Large intestine (tissue), 3 donors: Measurements from ENCODE around the gene ARL15. TPM values are rescaled to one million over a fixed set of nuclear protein-coding genes. Genes with fewer than 3 reads are reported as not detected.

Source experiments
- DNase-seq, 2 donors: peaks; one replicate each; pipeline versions ENCODE4 v3.0.0 to v3.0.0-alpha.2; 2013
- H3K27ac ChIP-seq: one replicate; pipeline ENCODE4 v1.5.1; 2013; ENCODE audit warnings: low read length
- H3K27me3 ChIP-seq: 2 replicates; pipeline ENCODE4 v1.6.1; 2013; ENCODE audit warnings: low read length; ENCODE audit not compliant: control insufficient read depth, insufficient read depth
- H3K36me3 ChIP-seq: 2 replicates; pipeline ENCODE4 v1.6.1; 2013; ENCODE audit warnings: low read length; ENCODE audit not compliant: control insufficient read depth, insufficient read depth
- H3K4me1 ChIP-seq: one replicate; pipeline ENCODE4 v1.6.1; 2013; ENCODE audit warnings: low read length; ENCODE audit not compliant: control insufficient read depth, insufficient read depth
- H3K4me3 ChIP-seq: one replicate; pipeline ENCODE4 v1.5.1; 2013; ENCODE audit warnings: low read length
- H3K9me3 ChIP-seq: one replicate; pipeline ENCODE4 v1.6.1; 2013; ENCODE audit warnings: mild to moderate bottlenecking, low read depth, low read length, moderate library complexity; ENCODE audit not compliant: control insufficient read depth
- WGBS: methylation state at CpG from one replicate; pipeline ENCODE4 v1.1.5; 2013; ENCODE audit warnings: low lambda C conversion rate; ENCODE audit not compliant: insufficient coverage; 5-methylcytosine and 5-hydroxymethylcytosine counted together
- polyA plus RNA-seq: library from polyadenylated mRNA; unstranded; fragments of 120-200 nt; gene quantifications from one replicate; pipeline ENCODE4 v1.2.1, GENCODE V29; 2013

Gene ARL15
- polyA plus RNA-seq, 1 donor: 41.5 TPM

GRCh38 chr5:54211912-54212311 lies 98.5 kb downstream of the ARL15 start:
- DNase-seq: no peak
- H3K9me3 ChIP-seq: no peaks in the 10 kb centered on the region
- H3K27ac ChIP-seq: no peak overlapping the region
- no peak overlapping the region for H3K4me3 ChIP-seq
- WGBS: no CpG with 5 or more reads among the region's 3 CpGs
- no peaks in the 10 kb centered on the region for H3K36me3 ChIP-seq
- no peaks in the 10 kb centered on the region for H3K4me1 ChIP-seq
- H3K27me3 ChIP-seq: no peaks in the 10 kb centered on the region

- H3K9me3 ChIP-seq: no peaks in the 10 kb centered on the region
- WGBS: no CpG with 5 or more reads among the region's 1 CpG
- no peak overlapping the region for H3K27ac ChIP-seq
- no peaks in the 10 kb centered on the region for H3K4me1 ChIP-seq
- DNase-seq: no peak
- H3K36me3 ChIP-seq: no peaks in the 10 kb centered on the region
- no peak overlapping the region for H3K4me3 ChIP-seq
- H3K27me3 ChIP-seq: no peaks in the 10 kb centered on the region
Observed at GRCh38 chr5:54207566-54207965, 102.8 kb downstream of the ARL15 start.

GRCh38 chr5:54206580-54207229 lies 103.7 kb downstream of the ARL15 start:
- Histone ChIP-seq H3K4me1 (no peaks in the 10 kb centered on the region), H3K27ac (no peak overlapping the region), H3K36me3 (no peaks in the 10 kb centered on the region), H3K4me3 (no peak overlapping the region), H3K9me3 (no peaks in the 10 kb centered on the region), H3K27me3 (no peaks in the 10 kb centered on the region)
- no peak for DNase-seq
- 83% methylated on average over 2 of the region's 7 CpGs for WGBS

GRCh38 chr5:54205918-54206317 lies 104.5 kb downstream of the ARL15 start:
- no CpG with 5 or more reads among the region's 1 CpG for WGBS
- Histone ChIP-seq H3K4me1 (no peaks in the 10 kb centered on the region), H3K27ac (no peak overlapping the region), H3K9me3 (no peaks in the 10 kb centered on the region), H3K4me3 (no peak overlapping the region), H3K36me3 (no peaks in the 10 kb centered on the region), H3K27me3 (no peaks in the 10 kb centered on the region)
- DNase-seq: no peak

GRCh38 chr5:54205453-54205852 lies 104.9 kb downstream of the ARL15 start:
- WGBS: no CpG with 5 or more reads among the region's 4 CpGs
- Histone ChIP-seq H3K27ac (no peak overlapping the region), H3K4me1 (no peaks in the 10 kb centered on the region), H3K36me3 (no peaks in the 10 kb centered on the region), H3K9me3 (no peaks in the 10 kb centered on the region), H3K27me3 (no peaks in the 10 kb centered on the region), H3K4me3 (no peak overlapping the region)
- no peak for DNase-seq

GRCh38 chr5:54197018-54197417 lies 113.4 kb downstream of the ARL15 start:
- no peak for DNase-seq
- H3K36me3 ChIP-seq: no peaks in the 10 kb centered on the region
- no peaks in the 10 kb centered on the region for H3K4me1 ChIP-seq
- H3K27me3 ChIP-seq: no peaks in the 10 kb centered on the region
- H3K9me3 ChIP-seq: no peaks in the 10 kb centered on the region
- H3K27ac ChIP-seq: no peak overlapping the region
- no peak overlapping the region for H3K4me3 ChIP-seq

GRCh38 chr5:54195701-54196100 lies 114.7 kb downstream of the ARL15 start:
- no peaks in the 10 kb centered on the region for H3K27me3 ChIP-seq
- no peaks in the 10 kb centered on the region for H3K4me1 ChIP-seq
- DNase-seq: no peak
- no peak overlapping the region for H3K4me3 ChIP-seq
- H3K36me3 ChIP-seq: no peaks in the 10 kb centered on the region
- H3K27ac ChIP-seq: no peak overlapping the region
- H3K9me3 ChIP-seq: no peaks in the 10 kb centered on the region

GRCh38 chr5:54194318-54194717 lies 116.1 kb downstream of the ARL15 start:
- no peaks in the 10 kb centered on the region for H3K4me1 ChIP-seq
- no peaks in the 10 kb centered on the region for H3K36me3 ChIP-seq
- H3K9me3 ChIP-seq: no peaks in the 10 kb centered on the region
- no peak overlapping the region for H3K4me3 ChIP-seq
- no peak overlapping the region for H3K27ac ChIP-seq
- 100% methylated on average over 1 of the region's 2 CpGs for WGBS
- no peak for DNase-seq
- H3K27me3 ChIP-seq: no peaks in the 10 kb centered on the region

GRCh38 chr5:54187694-54188093 lies 122.7 kb downstream of the ARL15 start:
- Histone ChIP-seq H3K4me1 (peaks cover 30% of the 10 kb centered on the region), H3K36me3 (no peaks in the 10 kb centered on the region), H3K9me3 (no peaks in the 10 kb centered on the region), H3K27me3 (no peaks in the 10 kb centered on the region), H3K27ac (no peak overlapping the region), H3K4me3 (no peak overlapping the region)
- no peak for DNase-seq

- WGBS: no CpG with 5 or more reads among the region's 2 CpGs
- DNase-seq: no peak
- H3K27ac ChIP-seq: no peak overlapping the region
- H3K9me3 ChIP-seq: no peaks in the 10 kb centered on the region
- peaks cover 30% of the 10 kb centered on the region for H3K4me1 ChIP-seq
- no peaks in the 10 kb centered on the region for H3K36me3 ChIP-seq
- H3K4me3 ChIP-seq: no peak overlapping the region
- H3K27me3 ChIP-seq: no peaks in the 10 kb centered on the region
Observed at GRCh38 chr5:54186912-54187445, 123.4 kb downstream of the ARL15 start.

- WGBS: 64% methylated on average over 2 of the region's 8 CpGs
- Histone ChIP-seq H3K4me1 (peaks cover 30% of the 10 kb centered on the region), H3K9me3 (no peaks in the 10 kb centered on the region), H3K27ac (no peak overlapping the region), H3K27me3 (no peaks in the 10 kb centered on the region), H3K36me3 (no peaks in the 10 kb centered on the region), H3K4me3 (no peak overlapping the region)
- peak in 1 of 2 donors; percentile 18 for DNase-seq
Observed at GRCh38 chr5:54186108-54186507, 124.3 kb downstream of the ARL15 start.
